Measurements from ENCODE around the gene CARMIL1. TPM values are rescaled to one million over a fixed set of nuclear protein-coding genes. Genes with fewer than 3 reads are reported as not detected.

The CARMIL1 gene
- total and polyA plus RNA-seq, 10 of the 15 experiments (the other 5 are each of a cell fraction or from before 2014, with no cell fraction given), result 6.4 to 18.1 (median 10.3) TPM

- BruUV-seq (replicated peaks), result no TSS peak
- no peak overlapping the region for H3K9ac ChIP-seq (ENCODE audit: control insufficient read depth, insufficient read depth, low read length)
- H3K79me2 ChIP-seq (ENCODE audit: control insufficient read depth, insufficient read depth, low read length), result no peaks in the 10 kb centered on the region
- ChIA-PET CTCF (interaction anchor here (1.0 to 4.0 kb wide), 4 partner anchors 11 to 259 kb away, joined by 3 to 16 read pairs (median 9); no protein-coding TSS in a partner anchor), RAD21 (ENCODE audit: unreplicated experiment) (no interaction called here), POLR2A (no interaction called here), SMC1A (ENCODE audit: uncharacterized antibody, unreplicated experiment) (no interaction called here)
- H3K9me3 ChIP-seq (replicated peaks; ENCODE audit: control insufficient read depth, insufficient read depth, low read length), result no peaks in the 10 kb centered on the region
- no peak overlapping the region for H3K4me2 ChIP-seq (ENCODE audit: control insufficient read depth, insufficient read depth)
- DNase-seq (ENCODE audit: low read depth, low spot score), result no peak
- H2AFZ ChIP-seq (ENCODE audit: control insufficient read depth, low read depth, low read length), result no peak overlapping the region
- no peak overlapping the region for H3K4me3 ChIP-seq
- H3K4me1 ChIP-seq (ENCODE audit: control insufficient read depth, insufficient read depth, low read length), result no peaks in the 10 kb centered on the region
- 2% methylated on average over 3 of the region's 3 CpGs for WGBS (ENCODE audit: insufficient coverage, insufficient replicate concordance, low lambda C conversion rate, missing lambda C conversion rate)
- H3K27me3 ChIP-seq (replicated peaks in 1 of 2; ENCODE audit: control insufficient read depth in 2 of 2, insufficient read depth in 2 of 2, low read length in 1 of 2), result no peaks in the 10 kb centered on the region
- no peak for FAIRE-seq
- H3K36me3 ChIP-seq (ENCODE audit: control insufficient read depth in 2 of 2, insufficient read depth in 2 of 2, low read length in 1 of 2), result no peaks in the 10 kb centered on the region
- no peak overlapping the region for H3K27ac ChIP-seq (ENCODE audit: control insufficient read depth, insufficient read depth)
- no peak for TF ChIP-seq MLLT1 (IDR thresholded peaks at IDR 0.05)
- TF ChIP-seq NR2C2 (IDR thresholded peaks at IDR 0.05; ENCODE audit: borderline replicate concordance, control insufficient read depth, insufficient read length, low read depth), result no peak
- TF ChIP-seq IKZF2 (IDR thresholded peaks at IDR 0.05), result no peak
- no peak for TF ChIP-seq ZBTB4 (CRISPR knock-in tag; IDR thresholded peaks at IDR 0.05)
- no peaks in the 10 kb centered on the region for H4K20me1 ChIP-seq (ENCODE audit: control insufficient read depth, insufficient read depth)
- intact Hi-C loops (cut with micrococcal nuclease; ENCODE audit: unreplicated experiment), result no loop called here
- in situ Hi-C loops (cut with MboI), result no loop called here
- ATAC-seq, result no peak
Observed at GRCh38 chr6:25525078-25525477, 245.9 kb downstream of the CARMIL1 start.
